Psoas muscle (tissue), 8 donors: ENCODE measurements around the gene KCNS3. TPM values are rescaled to one million over a fixed set of nuclear protein-coding genes. Genes with fewer than 3 reads are reported as not detected.
A peak's percentile ranks its signal among the peaks of the same experiment; 100 is the strongest.

Experiments used
- ATAC-seq, 4 donors: fragments of 200-7000 bp; cut with Tn5 transposase; one replicate each; pipeline ENCODE4 v1.9.1; 2020; ENCODE audit warnings: moderate library complexity in 3 of 4, mild to moderate bottlenecking in 2 of 4
- DNase-seq, 2 donors: peaks; one replicate each; pipeline ENCODE4 v3.0.0-alpha.2; 2020
- H3K27ac ChIP-seq: fragments of 200-600 bp; one replicate; pipeline ENCODE4 v1.8.0; 2022
- H3K27me3 ChIP-seq, 3 donors: fragments of 200-600 bp in 1 of 3; one replicate each; pipeline versions ENCODE4 v1.6.1 to v1.8.0; 2013 to 2022; ENCODE audit warnings: low read length in 2 of 3, mild to moderate bottlenecking in 2 of 3, moderate library complexity in 1 of 3; ENCODE audit not compliant: insufficient read depth in 3 of 3
- H3K36me3 ChIP-seq, 2 donors: fragments of 200-600 bp in 1 of 2; one replicate each; pipeline versions ENCODE4 v1.6.1 to v1.8.0; 2013 to 2022; ENCODE audit warnings: low read depth in 1 of 2, mild to moderate bottlenecking in 1 of 2, moderate library complexity in 1 of 2; ENCODE audit not compliant: insufficient read depth in 1 of 2
- H3K4me1 ChIP-seq: fragments of 200-600 bp; one replicate; pipeline ENCODE4 v1.8.0; 2022
- H3K4me3 ChIP-seq: fragments of 200-600 bp; one replicate; pipeline ENCODE4 v1.8.0; 2022; ENCODE audit warnings: mild to moderate bottlenecking
- H3K9me3 ChIP-seq: fragments of 200-600 bp; one replicate; pipeline ENCODE4 v1.8.0; 2022
- WGBS, 3 donors: extraction: QIAGEN DNeasy Blood & Tissue Kit; methylation state at CpG; one replicate each; pipeline versions ENCODE4 v1.1.6 to v1.1.7; 2013; 5-methylcytosine and 5-hydroxymethylcytosine counted together
- intact Hi-C, 2 donors: fragments of 100-400 bp; cut with DNase I; formaldehyde crosslinking; loops; one replicate each; pipeline versions ENCODE4 v1.11.0 to v1.14.2; 2022
- polyA plus RNA-seq, 3 donors: library from polyadenylated mRNA; stranded (reverse); fragments of 200-250 nt; gene quantifications; one replicate each; pipeline ENCODE4 v1.2.3, GENCODE V29; 2013
- total RNA-seq, 4 donors: library from RNA; stranded (reverse); fragmentation: NEBNext Ultra II Directional in 2 of 4; extraction: Animal tissue kit (Norgen Biotek cat#: 25700) in 2 of 4; gene quantifications; one replicate each; pipeline versions ENCODE4 v1.2.1 to v1.2.4, GENCODE V29; 2021 to 2023
- TF ChIP-seq, protein P1 (sequence below): fragments of 200-600 bp; IDR thresholded peaks from one replicate; pipeline ENCODE4 v1.8.0; 2022; ENCODE audit warnings: antibody characterized with exemption
- donor health status: healthy with polysubstance abuse.
- donor health status: DM: no; HTN: no; CAD: no; lungs with moderate emphysema.
- donor health status: Bipolar disorder and iron deficiency.
- donor health status: healthy.
- donor health status: DM: yes; HTN: yes; CAD: no.
- donor health status: DM: no; HTN: no; CAD: no.
- donor health status: DM: no; HTN: no; CAD: no.
- donor health status: DM: yes; HTN: yes; CAD: no.

KCNS3 gene
- total and polyA plus RNA-seq, 7 donors, result 3.6 to 29.2 (median 12.1) TPM

DNA sequence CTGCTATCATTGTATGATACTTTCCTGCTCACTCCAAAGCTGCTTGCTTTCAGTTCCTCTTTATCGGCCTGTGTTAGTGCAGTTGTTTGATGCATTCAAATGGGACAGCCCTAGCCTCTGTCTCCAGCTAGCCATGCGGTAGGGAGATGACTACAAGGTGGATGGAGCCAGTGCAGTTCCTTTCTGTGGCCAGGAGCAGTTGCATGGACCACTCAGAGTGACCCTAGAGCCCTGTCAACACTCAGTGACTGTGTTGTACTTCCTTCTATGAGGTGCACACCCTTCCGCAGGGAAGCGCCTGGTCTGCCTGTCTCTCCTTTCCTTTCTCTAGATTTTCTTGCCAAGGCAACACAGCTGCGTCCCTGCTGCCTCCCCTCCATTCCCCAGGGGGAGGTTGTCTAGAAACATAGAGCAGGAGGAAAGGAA is 33.8 kb downstream of the KCNS3 start:
- peak in 1 of 2 donors; percentile 48 for DNase-seq
- intact Hi-C loops, result no loop called here
- peaks cover 40% of the 10 kb centered on the region for H3K4me1 ChIP-seq
- H3K27me3 ChIP-seq, result no peaks in the 10 kb centered on the region
- H3K9me3 ChIP-seq, result no peaks in the 10 kb centered on the region
- H3K27ac ChIP-seq, result peak overlapping the region; percentile 54
- TF ChIP-seq, protein P1, sequence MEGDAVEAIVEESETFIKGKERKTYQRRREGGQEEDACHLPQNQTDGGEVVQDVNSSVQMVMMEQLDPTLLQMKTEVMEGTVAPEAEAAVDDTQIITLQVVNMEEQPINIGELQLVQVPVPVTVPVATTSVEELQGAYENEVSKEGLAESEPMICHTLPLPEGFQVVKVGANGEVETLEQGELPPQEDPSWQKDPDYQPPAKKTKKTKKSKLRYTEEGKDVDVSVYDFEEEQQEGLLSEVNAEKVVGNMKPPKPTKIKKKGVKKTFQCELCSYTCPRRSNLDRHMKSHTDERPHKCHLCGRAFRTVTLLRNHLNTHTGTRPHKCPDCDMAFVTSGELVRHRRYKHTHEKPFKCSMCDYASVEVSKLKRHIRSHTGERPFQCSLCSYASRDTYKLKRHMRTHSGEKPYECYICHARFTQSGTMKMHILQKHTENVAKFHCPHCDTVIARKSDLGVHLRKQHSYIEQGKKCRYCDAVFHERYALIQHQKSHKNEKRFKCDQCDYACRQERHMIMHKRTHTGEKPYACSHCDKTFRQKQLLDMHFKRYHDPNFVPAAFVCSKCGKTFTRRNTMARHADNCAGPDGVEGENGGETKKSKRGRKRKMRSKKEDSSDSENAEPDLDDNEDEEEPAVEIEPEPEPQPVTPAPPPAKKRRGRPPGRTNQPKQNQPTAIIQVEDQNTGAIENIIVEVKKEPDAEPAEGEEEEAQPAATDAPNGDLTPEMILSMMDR, result no peak
- H3K4me3 ChIP-seq, result peak overlapping the region; percentile 37
- no peaks in the 10 kb centered on the region for H3K36me3 ChIP-seq
- ATAC-seq, result peak; percentile 73 to 88 (median 80)
- 3 to 18% (median 4%) methylated on average over 5 of the region's 5 CpGs for whole genome bisulfite sequencing, 3 donors

DNA sequence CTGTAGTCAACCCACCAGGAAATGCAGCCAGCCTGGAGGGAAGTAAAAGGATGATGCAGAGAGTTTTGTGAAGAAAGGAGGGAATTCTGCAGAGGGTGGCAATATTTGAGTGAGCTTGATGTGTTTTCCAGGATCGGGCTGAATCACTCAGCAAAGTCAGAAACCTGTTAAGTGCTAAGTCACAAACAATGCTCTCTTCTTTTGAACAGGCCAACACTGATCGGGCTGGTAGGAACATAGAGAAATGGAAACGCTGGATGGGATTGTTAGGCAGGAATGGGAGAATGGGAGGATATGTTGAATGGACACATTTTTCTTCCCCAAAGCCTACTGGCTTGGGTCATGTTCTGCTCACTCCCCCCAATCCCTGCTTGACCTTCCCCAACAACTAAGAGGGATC is 36.6 kb downstream of the KCNS3 start:
- Histone ChIP-seq H3K4me1 (peaks cover 35% of the 10 kb centered on the region), H3K9me3 (no peaks in the 10 kb centered on the region), H3K27ac (no peak overlapping the region), H3K36me3 (no peaks in the 10 kb centered on the region), H3K27me3 (no peaks in the 10 kb centered on the region), H3K4me3 (no peak overlapping the region)
- intact Hi-C loops, result no loop called here
- WGBS, 3 donors, result 21 to 29% (median 21%) methylated on average over 3 of the region's 3 CpGs
- no peak for DNase-seq
- ATAC-seq, result no peak
- TF ChIP-seq, protein P1, result no peak

DNA sequence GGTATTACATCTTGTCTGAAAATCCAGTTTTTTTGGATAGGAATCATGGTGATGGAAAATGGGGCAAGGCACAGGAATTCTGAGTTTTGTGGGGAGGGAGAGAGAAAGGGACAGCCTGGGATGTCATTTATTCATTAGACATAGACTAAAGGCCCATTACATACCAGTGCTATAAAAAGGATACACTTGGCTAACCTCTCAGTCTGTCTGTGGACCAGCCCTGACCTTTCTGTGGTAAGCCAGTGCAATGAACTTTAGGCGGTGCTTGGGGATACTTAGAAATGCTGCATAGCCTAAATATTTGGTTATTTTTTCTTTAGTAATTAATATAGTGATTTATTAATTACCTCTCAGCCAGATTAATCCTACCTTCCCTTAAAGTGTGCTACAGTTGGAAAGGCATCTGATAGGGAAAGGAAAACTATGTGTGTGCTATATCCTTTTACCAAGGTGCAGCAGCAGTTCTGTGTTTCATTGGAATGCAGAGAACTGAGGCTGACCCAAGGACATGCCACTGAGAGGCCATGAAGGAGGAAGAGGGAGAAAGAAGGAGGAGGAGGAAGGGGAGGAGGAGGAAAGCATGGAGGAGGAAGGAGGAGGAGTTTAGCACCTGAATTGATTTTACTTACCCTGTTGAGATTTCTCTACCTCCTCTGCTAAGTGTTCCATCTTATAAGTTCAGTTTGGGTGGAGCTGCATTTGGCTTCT is 37.5 kb downstream of the KCNS3 start:
- DNase-seq (no peak), ATAC-seq (peak in 2 of 4 donors; percentile 71 to 76)
- Histone ChIP-seq H3K36me3 (no peaks in the 10 kb centered on the region), H3K9me3 (no peaks in the 10 kb centered on the region), H3K27me3 (no peaks in the 10 kb centered on the region), H3K4me1 (peaks cover 27% of the 10 kb centered on the region), H3K27ac (no peak overlapping the region), H3K4me3 (no peak overlapping the region)
- intact Hi-C loops, result no loop called here
- 20 to 39% (median 29%) methylated on average over 1 of the region's 1 CpG for WGBS, 3 donors
- TF ChIP-seq, protein P1, result no peak

DNA sequence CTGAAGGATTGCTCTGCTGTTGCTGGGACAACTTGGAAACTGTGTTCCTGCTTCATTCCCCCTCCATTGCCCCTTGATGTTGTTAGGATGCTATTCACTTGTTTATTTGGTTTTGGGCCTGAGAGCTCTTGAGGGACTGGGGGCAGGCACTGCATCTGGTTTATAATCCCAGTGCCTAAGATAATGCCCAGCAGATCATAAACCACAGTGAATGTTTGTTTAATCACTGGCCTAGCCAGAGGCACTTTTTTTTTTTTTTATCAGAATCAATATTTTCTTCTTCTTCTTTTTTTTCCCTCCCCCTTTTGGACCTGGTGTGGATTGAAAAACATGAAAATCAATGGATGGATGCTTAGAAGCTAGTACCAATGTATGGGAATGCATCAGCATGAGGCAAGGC is 38.1 kb downstream of the KCNS3 start:
- Histone ChIP-seq H3K9me3 (no peaks in the 10 kb centered on the region), H3K27ac (no peak overlapping the region), H3K27me3 (no peaks in the 10 kb centered on the region), H3K36me3 (no peaks in the 10 kb centered on the region), H3K4me1 (peaks cover 23% of the 10 kb centered on the region), H3K4me3 (no peak overlapping the region)
- DNase-seq (no peak), ATAC-seq (no peak)
- intact Hi-C loops, result no loop called here
- TF ChIP-seq, protein P1, result no peak

DNA sequence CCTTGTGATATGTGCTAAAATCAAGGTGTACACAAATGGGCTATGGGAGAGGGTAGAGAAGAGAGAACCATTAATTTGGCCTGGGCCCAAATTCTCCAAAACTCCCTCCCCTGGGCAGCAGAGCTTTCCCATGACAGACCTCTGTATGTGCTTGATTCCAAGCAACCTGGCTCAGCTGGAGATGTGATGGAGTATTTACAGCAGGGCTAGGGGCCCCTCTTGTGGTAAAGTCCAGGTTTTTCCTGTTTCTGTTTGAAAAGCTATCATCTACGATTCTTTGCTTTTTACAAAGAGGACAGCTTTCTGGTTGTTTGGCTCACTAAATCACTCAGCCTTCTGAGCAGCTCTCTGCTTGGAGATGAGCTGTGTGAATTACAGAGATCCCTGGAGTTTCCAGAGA is 40.3 kb downstream of the KCNS3 start:
- Histone ChIP-seq H3K9me3 (no peaks in the 10 kb centered on the region), H3K4me3 (no peak overlapping the region), H3K36me3 (no peaks in the 10 kb centered on the region), H3K4me1 (peaks cover 15% of the 10 kb centered on the region), H3K27ac (no peak overlapping the region), H3K27me3 (no peaks in the 10 kb centered on the region)
- no peak for DNase-seq
- TF ChIP-seq, protein P1, result no peak
- intact Hi-C loops, result no loop called here
- 44 to 58% (median 50%) methylated on average over 1 of the region's 1 CpG for WGBS, 3 donors
- ATAC-seq, result peak in 2 of 4 donors; percentile 19 to 50
